GM21529 (cell line): ENCODE measurements around the gene PPP1CA.
"Not testable (repeated sequence)": the region's sequence is repeated elsewhere in the genome, so short reads cannot be mapped to it uniquely, and the experiment has no call there.

Experiments used
- ATAC-seq: cut with Tn5 transposase; IDR thresholded peaks from one replicate; pipeline ENCODE4 v1.9.1; 2021; ENCODE audit not compliant: unreplicated experiment

PPP1CA gene

DNA sequence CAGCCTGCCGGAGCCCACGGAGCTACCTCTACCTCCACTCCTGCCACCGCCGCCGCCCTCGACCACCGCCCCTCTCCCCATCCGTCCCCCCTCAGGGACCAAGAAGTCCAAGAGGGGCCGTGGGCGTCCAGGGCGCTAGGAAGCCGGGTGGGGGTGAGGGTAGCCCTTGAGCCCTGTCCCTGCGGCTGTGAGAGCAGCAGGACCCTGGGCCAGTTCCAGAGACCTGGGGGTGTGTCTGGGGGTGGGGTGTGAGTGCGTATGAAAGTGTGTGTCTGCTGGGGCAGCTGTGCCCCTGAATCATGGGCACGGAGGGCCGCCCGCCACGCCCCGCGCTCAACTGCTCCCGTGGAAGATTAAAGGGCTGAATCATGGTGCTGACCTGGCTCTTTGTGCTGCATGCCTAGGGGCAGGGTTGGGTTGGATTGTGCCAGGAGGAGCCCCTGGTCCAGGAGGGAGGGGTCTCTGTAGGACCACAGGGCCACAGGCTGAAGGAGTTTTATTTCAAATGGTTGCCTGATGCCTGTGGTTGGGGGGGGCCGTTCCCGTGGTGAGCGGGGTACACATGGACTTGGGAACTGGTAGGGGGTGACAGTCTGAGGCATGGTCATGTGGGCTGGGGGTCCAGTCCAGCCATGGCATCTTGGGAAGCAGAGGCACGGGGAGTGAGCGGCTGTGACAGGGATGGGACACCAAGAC is 33.5 kb upstream of the PPP1CA start:
- no peak for ATAC-seq

DNA sequence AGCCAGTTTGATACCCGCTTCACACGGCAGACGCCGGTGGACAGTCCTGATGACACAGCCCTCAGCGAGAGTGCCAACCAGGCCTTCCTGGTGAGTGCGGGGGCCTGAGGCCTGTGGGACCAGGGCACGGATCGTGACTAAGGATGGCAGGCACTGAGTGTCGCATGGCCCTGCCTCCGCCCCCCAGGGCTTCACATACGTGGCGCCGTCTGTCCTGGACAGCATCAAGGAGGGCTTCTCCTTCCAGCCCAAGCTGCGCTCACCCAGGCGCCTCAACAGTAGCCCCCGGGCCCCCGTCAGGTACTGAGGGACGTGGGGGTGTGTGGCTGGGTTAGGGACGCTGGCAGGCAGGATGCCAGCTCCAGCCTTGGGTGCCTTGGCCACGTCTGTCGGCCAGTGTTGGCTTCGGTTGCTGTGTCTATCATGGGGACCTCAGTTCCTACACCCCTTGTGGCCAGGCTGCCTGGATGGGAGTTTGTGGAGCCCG is 32.8 kb upstream of the PPP1CA start:
- no peak for ATAC-seq

DNA sequence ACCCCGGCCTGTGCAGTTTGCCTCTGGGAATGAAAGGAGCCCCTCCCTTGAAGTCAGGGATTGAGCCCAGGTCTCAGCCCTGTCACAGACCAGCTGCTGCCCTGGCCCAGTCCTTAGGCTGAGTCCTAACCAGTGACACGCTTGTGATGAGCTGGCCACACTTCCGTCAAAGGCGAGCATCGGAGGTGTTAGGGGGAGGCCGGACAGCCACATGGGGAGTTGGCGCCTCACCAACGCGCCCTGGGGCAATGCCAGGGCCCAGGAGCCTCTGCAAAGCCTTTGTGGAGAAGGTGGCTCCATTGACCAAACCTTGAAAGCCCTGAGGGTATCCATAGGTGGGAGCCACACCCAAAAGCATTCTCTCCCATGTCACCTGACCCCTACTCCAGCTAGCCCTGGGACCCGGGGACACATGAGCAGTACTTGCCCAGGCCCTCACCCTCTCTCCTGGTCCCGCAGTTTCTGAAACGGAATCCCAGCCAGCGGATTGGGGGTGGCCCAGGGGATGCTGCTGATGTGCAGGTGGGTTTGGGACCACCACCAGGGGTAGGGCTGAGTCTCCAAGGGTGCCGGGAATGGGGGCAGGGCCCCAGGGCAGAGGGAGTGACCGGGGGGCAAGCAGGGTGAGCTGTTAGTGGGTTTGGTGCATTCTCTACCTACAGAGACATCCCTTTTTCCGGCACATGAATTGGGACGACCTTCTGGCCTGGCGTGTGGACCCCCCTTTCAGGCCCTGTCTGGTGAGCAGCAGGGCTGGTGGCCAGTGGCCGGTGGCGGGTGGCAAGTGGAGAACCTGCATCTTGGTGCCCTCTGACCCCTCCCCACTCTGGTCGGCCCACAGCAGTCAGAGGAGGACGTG is 32.1 kb upstream of the PPP1CA start:
- ATAC-seq = no peak

DNA sequence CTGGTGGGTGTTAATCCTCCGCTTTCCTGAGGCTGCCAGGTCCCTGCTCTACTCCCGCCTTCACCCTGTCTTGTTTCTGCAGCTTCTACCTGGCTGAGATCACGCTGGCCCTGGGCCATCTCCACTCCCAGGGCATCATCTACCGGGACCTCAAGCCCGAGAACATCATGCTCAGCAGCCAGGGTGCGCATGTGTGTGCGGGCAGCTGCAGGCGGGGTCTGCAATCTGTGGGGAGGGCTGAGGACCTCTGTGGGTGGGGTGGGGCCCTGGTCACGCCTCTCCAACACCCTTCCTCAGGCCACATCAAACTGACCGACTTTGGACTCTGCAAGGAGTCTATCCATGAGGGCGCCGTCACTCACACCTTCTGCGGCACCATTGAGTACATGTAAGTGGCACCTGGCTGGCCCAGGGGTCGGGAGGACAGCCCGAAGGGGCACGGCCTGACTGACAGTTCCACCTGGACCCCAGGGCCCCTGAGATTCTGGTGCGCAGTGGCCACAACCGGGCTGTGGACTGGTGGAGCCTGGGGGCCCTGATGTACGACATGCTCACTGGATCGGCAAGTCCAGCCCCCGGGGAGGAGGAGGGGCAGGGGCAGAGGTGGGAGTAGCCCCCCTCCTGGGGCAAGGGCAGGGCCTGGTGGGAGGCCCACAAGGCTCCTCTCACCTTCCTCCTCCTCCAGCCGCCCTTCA is 31.1 kb upstream of the PPP1CA start:
- no peak for ATAC-seq

DNA sequence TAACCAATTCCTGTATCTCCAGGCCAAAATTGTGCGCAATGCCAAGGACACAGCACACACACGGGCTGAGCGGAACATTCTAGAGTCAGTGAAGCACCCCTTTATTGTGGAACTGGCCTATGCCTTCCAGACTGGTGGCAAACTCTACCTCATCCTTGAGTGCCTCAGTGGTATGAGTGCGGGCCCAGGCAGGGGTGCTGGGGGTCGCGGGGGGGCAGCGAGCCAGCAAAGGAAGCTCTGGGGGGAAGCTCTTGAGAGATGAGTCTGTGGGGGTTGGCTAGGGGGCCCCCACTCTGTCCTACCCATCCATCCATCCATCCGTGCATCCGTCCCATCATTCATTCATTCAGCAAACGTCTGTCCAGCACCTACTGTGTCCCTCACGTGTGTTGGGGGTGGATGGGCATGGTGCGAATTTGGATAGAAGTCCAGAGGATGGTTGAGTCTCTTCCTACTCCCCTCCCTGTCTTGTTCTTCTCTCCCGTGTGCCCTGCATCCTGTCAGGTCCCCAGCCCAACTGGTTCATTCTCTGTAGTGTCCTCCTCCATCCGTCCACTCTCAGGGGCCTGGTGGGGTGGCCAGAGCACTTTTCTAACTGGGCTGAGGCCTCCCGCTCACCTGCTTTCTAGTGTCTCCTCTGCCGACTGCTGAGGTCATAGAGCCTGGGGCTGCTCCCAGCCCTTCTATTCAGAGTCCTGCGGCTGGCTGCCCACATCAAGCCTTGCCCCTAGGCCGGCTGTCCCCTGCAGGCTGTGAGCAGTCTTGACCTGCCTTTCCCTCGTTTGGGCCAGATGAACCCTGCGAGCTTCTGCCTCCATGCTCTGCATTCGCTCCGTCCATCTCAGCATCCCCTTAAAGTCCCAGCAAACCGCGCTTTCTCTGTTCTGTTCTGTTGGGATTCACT is 29.9 kb upstream of the PPP1CA start:
- ATAC-seq = no peak

DNA sequence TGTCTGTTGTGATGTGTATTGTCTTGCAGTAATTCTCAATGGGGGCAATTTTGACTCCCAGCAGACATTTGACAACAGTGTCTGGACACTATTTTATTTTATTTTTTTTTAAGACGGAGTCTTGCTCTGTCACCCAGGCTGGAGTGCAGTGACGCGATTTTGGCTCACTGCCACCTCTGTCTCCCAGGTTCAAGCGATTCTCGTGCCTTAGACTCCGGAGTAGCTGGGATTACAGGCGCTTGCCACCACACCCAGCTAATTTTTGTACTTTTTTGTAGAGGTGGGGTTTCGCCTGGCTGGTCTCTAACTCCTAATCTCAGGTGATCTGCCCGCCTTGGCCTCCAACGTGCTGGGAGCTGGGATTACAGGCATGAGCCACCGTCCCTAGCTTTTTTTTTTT is 28.1 kb upstream of the PPP1CA start:
- no peak for ATAC-seq

DNA sequence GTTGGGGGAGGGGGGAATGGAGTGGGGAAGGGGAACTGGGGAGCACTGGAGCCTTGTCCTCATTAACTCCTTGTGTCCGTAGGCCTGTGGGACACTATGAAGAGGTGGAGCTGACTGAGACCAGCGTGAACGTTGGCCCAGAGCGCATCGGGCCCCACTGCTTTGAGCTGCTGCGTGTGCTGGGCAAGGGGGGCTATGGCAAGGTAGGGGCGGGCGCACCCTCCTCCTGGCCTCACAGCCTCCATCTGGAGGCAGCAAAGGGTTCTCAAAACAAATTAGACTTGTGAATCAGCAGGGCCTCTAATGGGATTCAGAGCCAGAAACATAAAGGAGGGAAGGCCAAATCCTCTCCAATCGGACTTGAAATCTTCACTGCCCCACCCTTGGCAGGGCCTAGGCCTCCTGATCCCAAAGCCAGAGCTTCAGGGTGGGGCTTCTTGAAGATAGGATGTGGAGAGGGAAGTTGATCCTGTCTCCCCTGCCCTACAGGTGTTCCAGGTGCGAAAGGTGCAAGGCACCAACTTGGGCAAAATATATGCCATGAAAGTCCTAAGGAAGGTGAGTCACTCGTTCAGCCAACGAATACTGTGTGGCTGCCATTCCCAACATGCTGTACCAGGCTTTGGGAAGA is 27.5 kb upstream of the PPP1CA start:
- ATAC-seq = no peak

DNA sequence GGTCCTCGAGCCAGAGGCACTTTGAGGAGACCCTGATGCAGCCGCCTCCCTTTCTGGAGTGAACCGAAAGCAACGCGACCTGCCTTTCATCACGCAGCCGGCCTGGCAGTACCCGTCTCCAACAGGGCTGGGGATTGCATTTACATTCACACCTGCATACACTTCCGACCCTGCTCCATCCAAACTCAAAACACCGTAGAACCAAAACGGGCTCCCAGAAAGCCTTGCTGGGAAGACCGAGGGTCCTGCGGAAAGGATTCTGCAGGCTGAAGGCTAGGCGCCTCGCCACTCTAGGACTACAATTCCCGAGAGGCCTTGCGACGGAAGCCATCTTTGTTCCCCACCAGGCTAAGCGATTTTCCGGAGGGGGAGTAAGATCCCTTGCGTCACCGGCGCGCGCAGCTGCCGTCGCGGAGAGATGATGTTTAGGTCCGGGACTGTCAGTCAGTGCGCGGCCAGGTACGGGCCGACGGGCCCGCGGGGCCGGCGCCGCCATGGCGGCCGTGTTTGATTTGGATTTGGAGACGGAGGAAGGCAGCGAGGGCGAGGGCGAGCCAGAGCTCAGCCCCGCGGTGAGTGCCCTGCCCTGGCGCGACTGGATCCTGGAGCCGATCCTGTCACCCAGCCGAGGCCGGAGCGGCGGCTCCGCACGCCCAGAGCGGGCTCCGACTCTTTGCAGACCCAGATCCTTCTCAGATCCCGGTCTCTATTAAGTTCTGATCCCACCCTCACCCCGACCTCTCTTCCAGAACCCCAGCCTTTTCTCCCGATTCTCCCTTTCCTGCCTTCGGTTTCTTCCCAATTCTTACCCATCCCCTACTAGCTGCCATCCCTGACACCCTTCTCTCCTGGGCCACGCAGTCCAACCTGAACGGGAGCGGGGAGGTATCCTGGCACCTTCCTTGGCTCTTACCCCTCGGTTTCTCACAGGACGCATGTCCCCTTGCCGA is 26.7 kb upstream of the PPP1CA start, which contains the start of gene RPS6KB2:
Gene RPS6KB2 (plus strand): TSS at position 443 of the 950 bp plus-strand sequence. CDS start 52 bp downstream, at position 495.
- ATAC-seq = peak; percentile 79

DNA sequence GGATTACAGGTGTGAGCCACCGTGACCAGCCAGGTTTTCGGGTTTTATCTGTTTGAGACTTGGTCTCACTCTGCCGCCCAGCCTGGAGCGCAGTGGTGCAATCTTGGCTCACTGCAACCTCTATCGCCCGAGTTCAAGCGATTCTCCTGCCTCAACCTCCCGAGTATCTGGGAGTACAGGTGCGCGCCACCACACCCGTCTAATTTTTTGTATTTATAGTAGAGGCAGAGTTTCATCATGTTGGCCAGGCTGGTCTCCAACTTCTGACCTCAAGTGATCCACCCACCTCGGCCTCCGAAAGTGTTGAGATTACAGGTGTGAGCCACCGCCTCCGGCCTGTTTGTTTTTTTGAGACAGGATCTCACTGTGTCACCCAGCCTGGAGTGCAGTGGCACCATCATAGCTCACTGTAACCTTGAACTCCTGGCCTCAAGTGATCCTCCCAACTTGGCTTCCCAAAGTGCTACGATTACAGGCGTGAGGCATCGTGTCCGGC is 25.8 kb upstream of the PPP1CA start:
- ATAC-seq = not testable (repeated sequence)

DNA sequence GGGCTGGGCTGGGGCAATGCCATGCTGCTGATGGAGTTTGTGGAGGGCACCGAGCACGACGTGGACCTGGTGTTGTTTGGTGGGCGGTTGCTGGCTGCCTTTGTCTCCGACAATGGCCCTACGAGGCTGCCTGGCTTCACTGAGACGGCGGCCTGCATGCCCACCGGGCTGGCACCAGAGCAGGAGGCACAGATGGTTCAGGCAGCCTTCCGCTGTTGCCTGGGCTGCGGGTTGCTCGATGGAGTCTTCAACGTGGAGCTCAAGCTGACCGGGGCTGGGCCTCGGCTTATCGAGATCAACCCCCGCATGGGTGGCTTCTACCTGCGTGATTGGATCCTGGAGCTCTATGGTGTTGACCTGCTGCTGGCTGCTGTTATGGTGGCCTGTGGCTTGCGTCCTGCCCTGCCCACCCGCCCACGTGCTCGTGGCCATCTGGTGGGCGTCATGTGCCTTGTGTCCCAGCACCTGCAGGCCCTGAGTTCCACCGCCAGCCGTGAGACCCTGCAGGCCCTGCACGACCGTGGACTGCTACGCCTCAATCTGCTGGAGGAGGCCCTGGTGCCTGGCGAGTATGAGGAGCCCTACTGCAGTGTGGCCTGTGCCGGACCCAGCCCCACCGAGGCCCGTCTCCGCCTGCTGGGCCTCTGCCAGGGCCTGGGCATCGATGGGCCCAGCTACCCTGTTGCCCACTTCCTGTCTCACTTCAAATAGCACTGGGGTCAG is 22.4 kb upstream of the PPP1CA start:
- ATAC-seq = no peak

DNA sequence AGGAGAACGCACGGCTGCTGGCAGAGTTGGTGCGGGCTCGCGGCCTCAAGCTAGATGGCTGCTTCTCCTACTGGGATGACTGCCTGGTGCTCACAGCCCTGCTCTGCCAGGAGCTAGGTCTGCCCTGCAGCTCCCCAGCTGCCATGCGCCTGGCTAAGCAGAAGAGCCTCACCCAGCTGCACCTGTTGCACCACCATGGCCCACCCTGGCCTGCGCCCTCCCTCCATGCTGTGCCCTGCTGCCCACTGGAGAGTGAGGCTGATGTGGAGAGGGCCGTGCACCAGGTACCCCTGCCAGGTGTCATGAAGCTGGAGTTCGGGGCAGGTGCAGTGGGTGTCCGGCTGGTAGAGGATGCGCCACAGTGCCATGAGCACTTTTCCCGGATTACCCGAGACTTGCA is 21.8 kb upstream of the PPP1CA start:
- no peak for ATAC-seq

DNA sequence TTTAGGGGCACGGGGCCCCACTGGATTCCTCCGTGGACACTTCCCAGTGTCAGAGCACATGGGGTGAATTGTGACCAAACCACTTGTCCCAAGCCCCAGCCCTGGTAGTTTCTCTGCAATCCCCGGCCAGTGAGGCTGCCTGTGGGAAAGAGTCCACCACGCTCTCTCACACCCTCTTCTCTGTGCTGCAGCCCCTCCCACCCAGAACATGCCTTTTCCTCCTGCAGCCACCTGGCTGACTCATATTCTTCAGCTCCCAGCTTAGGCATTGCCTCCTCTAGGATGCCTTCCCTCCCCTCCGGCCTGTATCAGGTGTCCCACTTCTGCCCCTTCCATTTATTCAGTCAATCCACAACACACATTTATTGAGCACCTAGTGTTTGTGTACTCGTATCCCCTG is 21.2 kb upstream of the PPP1CA start:
- no peak for ATAC-seq

DNA sequence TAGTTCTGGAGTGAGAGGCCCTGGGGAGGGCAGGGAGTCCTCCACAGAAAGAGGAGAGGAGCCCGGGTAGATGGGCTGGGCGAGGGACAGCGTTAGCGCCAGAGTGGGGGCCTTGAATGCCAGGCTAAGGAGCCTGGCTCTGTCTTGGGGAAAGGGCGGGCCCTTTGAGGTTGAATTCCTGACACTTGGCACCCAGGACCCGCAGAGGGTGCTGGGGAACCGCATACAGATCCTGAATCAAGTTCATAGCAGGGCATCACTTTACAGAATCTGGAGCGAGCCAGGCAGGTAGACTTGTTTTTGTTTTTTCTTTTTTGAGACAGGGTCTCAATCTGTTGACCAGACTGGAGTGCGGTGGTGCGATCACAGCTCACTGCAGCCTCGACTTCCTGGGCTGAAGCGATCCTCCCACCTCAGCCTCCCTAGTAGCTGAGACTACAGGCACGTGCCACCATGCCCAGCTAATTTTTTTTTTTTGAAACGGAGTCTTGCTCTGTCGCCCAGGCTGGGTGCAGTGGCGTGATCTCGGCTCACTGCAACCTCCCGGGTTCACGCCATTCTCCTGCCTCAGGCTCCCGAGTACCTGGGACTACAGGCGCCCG is 19.9 kb upstream of the PPP1CA start:
- no peak for ATAC-seq

DNA sequence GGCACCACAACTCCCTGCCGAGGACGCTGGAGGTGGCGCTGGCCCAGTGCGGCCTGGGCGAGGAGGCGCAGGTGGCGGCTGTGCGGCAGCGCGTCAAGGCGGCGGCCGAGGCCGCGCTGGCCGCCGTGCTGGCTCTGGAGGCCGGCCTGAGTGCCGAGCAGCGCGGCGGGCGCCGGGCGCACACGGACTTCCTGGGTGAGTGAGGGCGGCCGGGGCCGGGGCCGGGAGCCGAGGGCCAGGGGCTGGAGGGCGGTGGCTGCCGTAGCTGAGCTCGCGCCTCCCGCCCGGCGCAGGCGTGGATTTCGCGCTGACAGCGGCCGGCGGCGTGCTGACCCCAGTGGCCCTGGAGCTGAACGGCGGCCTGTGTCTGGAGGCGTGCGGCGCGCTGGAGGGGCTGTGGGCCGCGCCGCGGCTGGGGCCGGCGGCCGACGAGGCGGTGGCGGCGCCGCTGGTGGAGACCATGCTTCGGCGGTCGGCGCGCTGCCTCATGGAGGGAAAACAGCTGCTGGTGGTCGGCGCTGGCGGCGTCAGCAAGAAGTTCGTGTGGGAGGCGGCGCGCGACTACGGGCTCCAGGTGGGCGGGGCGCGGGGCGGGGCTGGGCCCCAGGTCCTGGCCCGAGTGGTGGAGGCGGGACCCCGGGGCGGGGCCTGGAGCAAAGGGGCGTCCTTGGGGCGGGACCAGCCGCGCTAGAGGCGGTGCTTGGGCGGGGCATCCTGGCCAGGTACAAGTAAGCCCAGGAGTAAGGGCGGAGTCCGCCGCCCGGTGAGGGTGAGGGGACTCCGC is 19.2 kb upstream of the PPP1CA start:
- ATAC-seq = peak; percentile 90

DNA sequence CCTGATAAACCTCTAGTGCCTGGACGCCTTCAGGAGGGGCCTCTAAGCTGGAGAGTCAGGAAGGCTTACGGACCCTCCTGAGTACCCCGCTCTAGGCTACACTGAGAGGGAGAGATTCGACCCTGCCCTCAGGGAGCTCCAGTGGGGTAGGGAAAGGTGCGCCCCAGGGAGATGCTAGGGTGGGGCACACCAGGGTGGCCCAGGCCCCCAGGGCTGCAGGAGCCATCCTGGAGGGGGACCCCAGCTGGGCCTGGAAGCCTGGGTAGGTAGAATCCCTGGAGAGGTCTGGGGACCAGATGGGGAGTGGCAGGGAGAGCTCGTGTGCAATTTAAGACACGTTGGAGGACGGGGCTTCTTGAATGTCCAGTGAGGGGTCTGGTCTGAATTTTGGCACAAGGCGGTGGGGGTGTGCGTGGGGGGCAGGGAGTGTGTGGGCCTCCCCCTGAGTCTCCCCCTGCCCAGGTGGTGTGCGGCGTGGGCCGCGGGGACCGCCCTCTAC is 18.5 kb upstream of the PPP1CA start:
- ATAC-seq = no peak

DNA sequence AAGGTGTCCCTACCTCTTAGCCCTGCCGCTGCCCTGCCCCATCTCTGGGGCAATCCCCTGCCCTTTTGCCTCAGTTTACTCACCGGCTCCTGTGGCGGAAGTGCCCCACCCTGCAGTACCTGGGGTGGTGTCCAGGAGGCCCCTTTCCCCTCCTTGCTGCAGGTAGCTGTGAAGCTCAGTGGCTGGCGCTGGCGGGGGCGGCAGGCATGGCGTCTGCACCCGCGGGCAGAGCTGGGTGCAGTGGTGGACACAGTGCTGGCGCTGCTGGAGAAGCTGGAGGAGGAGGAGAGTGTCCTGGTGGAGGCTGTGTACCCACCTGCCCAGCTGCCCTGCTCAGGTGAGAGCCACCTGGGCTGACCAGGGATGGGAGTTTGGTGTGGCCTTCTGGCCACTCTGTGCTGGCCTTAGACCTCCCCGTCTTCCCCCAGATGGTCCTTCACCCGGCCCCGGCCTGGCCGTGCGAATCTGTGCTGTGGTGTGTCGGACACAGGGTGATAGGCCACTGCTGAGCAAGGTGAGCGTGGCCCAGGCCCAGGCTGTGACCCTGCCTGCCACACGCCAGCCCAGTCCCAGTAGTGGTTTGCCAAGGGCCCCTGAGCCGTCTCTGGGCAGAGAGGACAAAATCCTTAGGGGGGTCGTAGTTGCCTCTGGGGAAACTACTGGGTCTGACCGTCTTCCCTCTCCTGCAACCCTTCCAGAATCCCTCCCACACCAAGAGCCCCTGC is 17.8 kb upstream of the PPP1CA start:
- no peak for ATAC-seq
